SK-N-SH treated with all-trans-retinoic acid at 6 μM for 48 hours (cell line): Measurements from ENCODE around the gene PNMA6F.

Experiments used
- ATAC-seq: fragments of 200-7000 bp; cut with Tn5 transposase; 3 replicates; pipeline ENCODE4 v1.9.1; 2020; ENCODE audit warnings: mild to moderate bottlenecking, moderate library complexity
- BACH2 ChIP-seq: fragments of 250-450 bp; sonication (Bioruptor Pico); IDR thresholded peaks from 2 replicates; pipeline ENCODE4 v1.9.0; 2021; ENCODE audit warnings: mild to moderate bottlenecking, borderline replicate concordance
- CREB5 ChIP-seq: fragments of 250-450 bp; sonication (Bioruptor Pico); IDR thresholded peaks from 2 replicates; pipeline ENCODE4 v1.5.1; 2020; ENCODE audit warnings: low read depth, mild to moderate bottlenecking, moderate library complexity
- CSDC2 ChIP-seq: fragments of 250-450 bp; sonication (Bioruptor Pico); IDR thresholded peaks from 2 replicates; pipeline ENCODE4 v1.5.0; 2020; ENCODE audit warnings: mild to moderate bottlenecking, moderate library complexity
- CSRNP3 ChIP-seq: fragments of 250-450 bp; sonication (Bioruptor Pico); IDR thresholded peaks from 2 replicates; pipeline ENCODE4 v1.5.1; 2021; ENCODE audit warnings: mild to moderate bottlenecking, moderate library complexity
- ESRRG ChIP-seq: fragments of 250-450 bp; sonication (Bioruptor Pico); IDR thresholded peaks from 2 replicates; pipeline ENCODE4 v1.6.1; 2021; ENCODE audit warnings: mild to moderate bottlenecking
- GLIS3 ChIP-seq: fragments of 250-450 bp; sonication (Bioruptor Pico); IDR thresholded peaks from 2 replicates; pipeline ENCODE4 v1.5.0; 2020; ENCODE audit warnings: mild to moderate bottlenecking, moderate library complexity
- ISL1 ChIP-seq: fragments of 250-450 bp; sonication (Bioruptor Pico); IDR thresholded peaks from 2 replicates; pipeline ENCODE4 v2.1.2; 2022; ENCODE audit warnings: mild to moderate bottlenecking, moderate library complexity
- OSR1 ChIP-seq: fragments of 250-450 bp; sonication (Bioruptor Pico); IDR thresholded peaks from 2 replicates; pipeline ENCODE4 v1.8.0; 2022; ENCODE audit warnings: moderate library complexity, mild to moderate bottlenecking, inconsistent platforms
- PATZ1 ChIP-seq: fragments of 250-450 bp; sonication (Bioruptor Pico); IDR thresholded peaks from 2 replicates; pipeline ENCODE4 v1.8.0; 2020; ENCODE audit warnings: mild to moderate bottlenecking, moderate library complexity, borderline replicate concordance
- POU6F1 ChIP-seq: fragments of 250-450 bp; sonication (Bioruptor Pico); IDR thresholded peaks from 2 replicates; pipeline ENCODE4 v1.8.0; 2021; ENCODE audit warnings: low read depth, mild to moderate bottlenecking, moderate library complexity, borderline replicate concordance
- PPARA ChIP-seq: fragments of 250-450 bp; sonication (Bioruptor Pico); IDR thresholded peaks from 2 replicates; pipeline ENCODE4 v1.5.0; 2020; ENCODE audit warnings: mild to moderate bottlenecking, borderline replicate concordance
- RARB ChIP-seq: fragments of 250-450 bp; sonication (Bioruptor Pico); IDR thresholded peaks from 2 replicates; pipeline ENCODE4 v1.8.0; 2021; ENCODE audit warnings: mild to moderate bottlenecking, moderate library complexity
- SNAI2 ChIP-seq: fragments of 250-450 bp; sonication (Bioruptor Pico); IDR thresholded peaks from 2 replicates; pipeline ENCODE4 v1.5.0; 2020; ENCODE audit warnings: mild to moderate bottlenecking, moderate library complexity
- TCF4 ChIP-seq: fragments of 250-450 bp; sonication (Bioruptor Pico); IDR thresholded peaks from 2 replicates; pipeline ENCODE4 v1.8.0; 2021; ENCODE audit warnings: mild to moderate bottlenecking, moderate library complexity, borderline replicate concordance
- TOX ChIP-seq: fragments of 250-450 bp; sonication (Bioruptor Pico); IDR thresholded peaks from 2 replicates; pipeline ENCODE4 v1.8.0; 2021; ENCODE audit warnings: mild to moderate bottlenecking, moderate library complexity, borderline replicate concordance
- TSHZ2 ChIP-seq: fragments of 250-450 bp; sonication (Bioruptor Pico); IDR thresholded peaks from 2 replicates; pipeline ENCODE4 v1.5.0; 2020; ENCODE audit warnings: mild to moderate bottlenecking, moderate library complexity
- ZC3H10 ChIP-seq: fragments of 250-450 bp; sonication (Bioruptor Pico); IDR thresholded peaks from 2 replicates; pipeline ENCODE4 v1.5.1; 2021; ENCODE audit warnings: mild to moderate bottlenecking, moderate library complexity
- ZFP3 ChIP-seq: fragments of 250-450 bp; sonication (Bioruptor Pico); IDR thresholded peaks from 2 replicates; pipeline ENCODE4 v1.5.0; 2020; ENCODE audit warnings: mild to moderate bottlenecking, moderate library complexity
- ZNF565 ChIP-seq: fragments of 450-650 bp; formaldehyde crosslinking; conservative IDR thresholded peaks from 2 replicates; pipeline ENCODE4 v1.5.0; 2020; ENCODE audit warnings: low read depth, mild to moderate bottlenecking, moderate library complexity
- ZNF70 ChIP-seq: fragments of 450-650 bp; formaldehyde crosslinking; IDR thresholded peaks from 2 replicates; pipeline ENCODE4 v1.5.0; 2020; ENCODE audit warnings: mild to moderate bottlenecking, moderate library complexity
- ZNF8 ChIP-seq: fragments of 450-650 bp; formaldehyde crosslinking; IDR thresholded peaks from 2 replicates; pipeline ENCODE4 v1.5.0; 2020; ENCODE audit warnings: mild to moderate bottlenecking, moderate library complexity

The PNMA6F gene

GRCh38 chrX:153347530-153347929 is 26.0 kb upstream of the PNMA6F start (continued):
- no peak for TF ChIP-seq POU6F1 (CRISPR knock-in tag)
- TF ChIP-seq ZNF8 (CRISPR knock-in tag), result no peak
- no peak for TF ChIP-seq RARB (CRISPR knock-in tag)
- TF ChIP-seq ESRRG (CRISPR knock-in tag), result no peak
- TF ChIP-seq PPARA (CRISPR knock-in tag), result no peak
- TF ChIP-seq, all 23 proteins: peak for 0

- ATAC-seq, result no peak
- TF ChIP-seq ISL1 (CRISPR knock-in tag), result no peak
- no peak for TF ChIP-seq TCF4 (CRISPR knock-in tag)
- TF ChIP-seq CSDC2 (CRISPR knock-in tag), result no peak
- TF ChIP-seq ESRRG (CRISPR knock-in tag), result no peak
- TF ChIP-seq ZNF70 (CRISPR knock-in tag), result no peak
- TF ChIP-seq ZC3H10 (CRISPR knock-in tag), result no peak
- TF ChIP-seq ZNF565, result no peak
- TF ChIP-seq GLIS3 (CRISPR knock-in tag), result no peak
- TF ChIP-seq POU6F1 (CRISPR knock-in tag), result no peak
- TF ChIP-seq OSR1 (CRISPR knock-in tag), result no peak
- TF ChIP-seq SNAI2, result no peak
- no peak for TF ChIP-seq PATZ1 (CRISPR knock-in tag)
- TF ChIP-seq CSRNP3 (CRISPR knock-in tag), result no peak
- TF ChIP-seq TSHZ2 (CRISPR knock-in tag), result no peak
- no peak for TF ChIP-seq TOX (CRISPR knock-in tag)
- no peak for TF ChIP-seq PPARA (CRISPR knock-in tag)
- TF ChIP-seq ZNF8 (CRISPR knock-in tag), result no peak
- TF ChIP-seq, all 23 proteins: peak for 0
These were observed 22.1 kb upstream of the PNMA6F start for GRCh38 chrX:153343674-153344073.

GRCh38 chrX:153342762-153343558 is 21.4 kb upstream of the PNMA6F start:
- no peak for ATAC-seq
- TF ChIP-seq OSR1 (CRISPR knock-in tag) (no peak), RARB (CRISPR knock-in tag) (no peak), ZFP3 (no peak), ZNF70 (CRISPR knock-in tag) (no peak), BACH2 (CRISPR knock-in tag) (no peak), ZNF8 (CRISPR knock-in tag) (no peak), CREB5 (CRISPR knock-in tag) (no peak), ZNF565 (no peak)
